Upper lobe of left lung (tissue), 4 donors: Measurements from ENCODE around the gene DLEC1.

Experiments used
- CTCF ChIP-seq, 6 experiments: fragments of 450-650 bp in 4 of 6; fragments of 200-600 bp in 2 of 6; sonication (generic) in 2 of 6; IDR thresholded peaks; one replicate each; pipeline ENCODE4 v1.5.1; 2016 to 2019; ENCODE audit warnings: antibody characterized with exemption in 6 of 6
- EP300 ChIP-seq, 4 donors: sonication (generic); formaldehyde crosslinking; IDR thresholded peaks; one replicate each; pipeline ENCODE4 v1.5.1; 2017; ENCODE audit warnings: antibody characterized with exemption in 4 of 4, control low read depth in 2 of 4
- POLR2A ChIP-seq, 4 donors: fragments of 450-650 bp; IDR thresholded peaks; one replicate each; pipeline ENCODE4 v1.5.1; 2016 to 2017; ENCODE audit warnings: antibody characterized with exemption in 4 of 4, mild to moderate bottlenecking in 2 of 4
- POLR2AphosphoS5 ChIP-seq, 2 donors: sonication (generic); formaldehyde crosslinking; IDR thresholded peaks; one replicate each; pipeline ENCODE4 v1.5.1; 2017; ENCODE audit warnings: antibody characterized with exemption in 2 of 2

- TF ChIP-seq POLR2A (IDR thresholded peaks at IDR 0.05): no peak
- no peak for TF ChIP-seq POLR2AphosphoS5 (IDR thresholded peaks at IDR 0.05)
- TF ChIP-seq CTCF (IDR thresholded peaks at IDR 0.05): no peak
- TF ChIP-seq EP300 (IDR thresholded peaks at IDR 0.05): no peak
These were observed 56.0 kb downstream of the DLEC1 start for GRCh38 chr3:38094999-38095398.
